Measurements from ENCODE around the gene TMEM9.

TMEM9 gene

DNA sequence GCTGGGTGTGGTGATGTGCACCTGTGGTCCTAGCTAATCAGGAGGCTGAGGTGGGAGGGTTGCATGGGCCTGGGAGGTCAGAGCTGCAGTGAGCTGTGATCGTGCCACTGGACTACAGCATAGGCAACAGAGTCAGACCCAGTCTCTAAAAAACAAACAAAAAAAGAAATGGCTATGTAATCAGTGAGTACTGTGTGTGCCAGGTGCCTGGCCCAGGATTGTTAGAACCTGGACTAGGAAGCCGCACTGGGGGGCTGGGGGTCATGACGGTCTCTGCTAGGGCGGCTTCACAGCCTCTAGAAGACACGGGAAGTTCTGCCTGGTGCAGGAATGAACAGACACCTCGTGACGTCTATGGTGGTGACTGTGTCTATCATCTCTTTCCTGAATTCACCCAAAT, 8.5 kb downstream of the TMEM9 start:
- no peak for DNase-seq (ENCODE audit: low read depth, low spot score)

- DNase-seq (ENCODE audit: low read depth, low spot score): no peak
Observed at GRCh38 chr1:201145132-201145531, 9.1 kb downstream of the TMEM9 start.

DNA sequence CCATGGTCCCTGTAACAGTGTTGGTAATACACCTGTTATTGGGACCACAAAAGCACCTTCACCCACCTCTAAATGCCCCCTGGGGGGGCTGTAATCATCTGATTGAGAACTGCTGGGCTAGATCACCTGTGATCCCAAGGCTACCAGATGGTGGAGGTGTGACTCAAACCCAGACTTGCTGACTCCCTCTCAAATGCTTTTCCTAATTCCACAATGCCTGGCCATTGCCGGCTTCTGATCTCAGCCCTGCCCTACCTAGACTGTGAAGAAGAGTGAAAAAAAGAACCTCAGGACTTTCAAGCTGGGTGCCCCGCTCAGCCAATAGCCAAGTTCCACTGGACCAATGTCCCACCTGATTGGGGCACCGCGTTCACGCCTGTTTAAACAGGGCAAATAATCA, 9.6 kb downstream of the TMEM9 start:
- DNase-seq (ENCODE audit: low read depth, low spot score): no peak

DNA sequence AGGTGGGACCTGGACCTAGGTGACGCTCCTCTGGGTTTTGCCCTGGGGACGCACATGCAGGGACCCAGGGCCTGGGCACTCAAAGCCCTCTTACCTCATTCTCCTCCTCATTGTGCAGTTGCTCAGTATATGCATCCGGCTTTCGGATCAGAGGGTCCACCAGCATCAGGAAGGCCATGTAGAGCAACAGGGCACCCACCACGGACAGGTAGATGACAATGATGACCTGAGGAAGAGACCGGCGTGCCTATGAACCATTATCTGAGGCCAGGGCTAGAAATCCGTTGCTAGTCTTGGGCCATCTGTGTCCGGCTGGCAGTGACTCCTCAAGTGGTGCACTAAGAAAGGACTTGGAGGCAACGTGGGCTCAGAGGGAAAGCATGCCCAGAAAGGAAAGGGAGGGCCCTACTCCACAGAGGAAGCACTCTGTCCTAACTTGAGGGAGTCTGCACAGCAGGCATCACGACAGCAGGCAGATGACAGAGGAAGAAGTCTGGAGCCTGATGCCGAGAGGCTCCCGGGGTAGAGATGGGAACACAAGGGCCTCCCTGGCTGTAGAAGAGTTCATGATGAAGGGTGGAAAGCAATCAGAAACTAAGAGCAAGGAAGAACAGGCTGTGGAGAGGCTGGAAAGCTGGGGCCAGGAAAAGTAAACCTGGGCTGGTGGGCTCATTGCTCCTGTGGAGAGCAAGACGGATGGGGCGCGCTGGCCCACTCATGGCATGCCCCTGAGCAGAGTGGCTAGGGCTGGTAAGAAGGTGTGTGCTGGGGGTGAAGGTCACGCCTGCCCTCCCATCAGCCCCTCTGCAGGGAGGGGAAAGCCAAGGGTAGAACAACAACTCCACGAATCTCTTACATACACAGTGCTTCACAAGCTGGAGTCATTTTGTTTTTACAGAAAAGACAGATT, 10.3 kb downstream of the TMEM9 start:
- no peak for DNase-seq (ENCODE audit: low read depth, low spot score)

GRCh38 chr1:201142849-201143725, 11.2 kb downstream of the TMEM9 start:
- no peak for DNase-seq (ENCODE audit: low read depth, low spot score)

- DNase-seq (ENCODE audit: low read depth, low spot score): no peak
Observed at GRCh38 chr1:201142011-201142848, 12.0 kb downstream of the TMEM9 start.

GRCh38 chr1:201141418-201141817, 12.9 kb downstream of the TMEM9 start:
- DNase-seq (ENCODE audit: low read depth, low spot score): no peak

GRCh38 chr1:201140941-201141260, 13.4 kb downstream of the TMEM9 start:
- DNase-seq (ENCODE audit: low read depth, low spot score): no peak

GRCh38 chr1:201140235-201140940, 13.9 kb downstream of the TMEM9 start:
- peak; percentile 46 for DNase-seq (ENCODE audit: low read depth, low spot score)

GRCh38 chr1:201139756-201140155, 14.5 kb downstream of the TMEM9 start:
- DNase-seq (ENCODE audit: low read depth, low spot score): no peak

DNA sequence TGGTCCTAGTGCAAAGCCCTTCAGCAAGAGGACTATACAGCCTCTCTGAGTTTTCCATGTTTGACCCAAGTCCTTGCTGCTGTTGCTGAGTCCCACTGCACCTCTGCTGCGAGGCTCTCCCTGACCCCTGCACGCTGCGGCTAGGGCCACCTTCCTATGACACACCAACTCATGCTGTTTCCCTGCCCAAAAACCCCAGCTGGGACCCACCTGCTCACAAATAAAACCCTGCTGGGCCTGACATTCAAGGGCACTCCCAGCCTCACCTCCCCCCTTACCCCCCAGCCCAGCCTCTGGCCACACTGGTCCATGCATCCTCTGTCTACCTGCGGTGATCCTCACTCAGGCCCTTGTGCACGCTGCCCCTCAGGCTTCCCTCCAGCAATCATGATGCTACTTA, 15.0 kb downstream of the TMEM9 start:
- no peak for DNase-seq (ENCODE audit: low read depth, low spot score)

GRCh38 chr1:201138311-201138840, 15.9 kb downstream of the TMEM9 start:
- no peak for DNase-seq (ENCODE audit: low read depth, low spot score)

DNA sequence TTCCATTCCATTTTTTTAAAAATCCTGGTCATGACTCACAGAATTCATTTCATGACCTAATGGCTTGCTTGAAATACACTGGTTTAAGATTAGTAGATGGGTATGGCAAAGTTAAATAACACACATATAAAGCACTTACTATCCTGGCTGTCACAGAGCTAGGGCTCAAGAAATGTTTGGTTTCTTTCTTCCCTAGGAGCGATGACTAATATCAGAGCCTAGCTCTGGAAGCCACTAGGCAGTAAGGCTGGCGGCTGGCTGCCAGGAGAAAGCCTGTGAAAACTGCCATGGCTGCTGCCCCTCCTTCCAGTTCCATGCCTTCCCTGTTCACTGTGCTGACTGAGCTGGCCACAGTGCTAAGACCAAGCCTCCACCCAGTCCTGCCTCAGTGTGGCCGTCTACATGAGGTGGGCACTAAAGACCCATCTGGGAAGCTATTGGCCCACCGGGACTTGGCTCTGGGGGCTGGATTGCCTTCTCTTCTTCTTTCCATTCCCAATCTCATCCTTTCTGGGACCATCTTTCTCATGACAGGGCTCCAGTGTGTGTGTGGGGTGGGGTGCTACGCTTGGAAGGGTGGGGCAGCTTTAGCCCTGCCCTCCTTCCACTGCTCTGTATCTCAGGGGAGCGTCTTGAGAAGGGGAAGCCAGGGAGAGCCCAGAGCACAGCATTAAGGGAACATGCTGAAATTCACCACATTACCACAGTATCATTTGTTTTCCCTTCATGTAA, 16.5 kb downstream of the TMEM9 start:
- DNase-seq (ENCODE audit: low read depth, low spot score): no peak

DNA sequence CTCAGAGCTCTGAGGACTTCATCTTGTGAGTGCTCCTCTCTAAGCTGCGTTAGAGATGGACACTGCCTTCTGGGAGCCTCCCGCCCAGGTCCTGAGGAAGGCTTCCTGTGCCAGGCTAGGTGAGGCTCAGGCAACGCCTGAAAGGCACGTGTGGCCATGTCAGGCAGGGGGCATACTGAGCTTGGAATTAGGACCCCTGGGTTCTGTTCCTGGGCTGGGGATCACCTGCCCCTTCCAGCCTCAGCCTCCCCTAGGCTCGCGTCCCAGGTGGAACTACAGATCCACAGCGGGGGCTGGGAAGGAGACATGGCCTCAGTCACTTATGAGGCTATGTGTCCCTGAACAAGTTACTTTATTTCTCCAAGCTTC, 17.3 kb downstream of the TMEM9 start:
- no peak for DNase-seq (ENCODE audit: low read depth, low spot score)

GRCh38 chr1:201136355-201137023, 17.8 kb downstream of the TMEM9 start:
- DNase-seq (ENCODE audit: low read depth, low spot score): peak; percentile 32

GRCh38 chr1:201134405-201134804, 19.9 kb downstream of the TMEM9 start:
- no peak for DNase-seq (ENCODE audit: low read depth, low spot score)

- DNase-seq (ENCODE audit: low read depth, low spot score): no peak
Observed at GRCh38 chr1:201131398-201131797, 22.9 kb downstream of the TMEM9 start.

GRCh38 chr1:201128962-201129361, 25.3 kb downstream of the TMEM9 start:
- DNase-seq (ENCODE audit: low read depth, low spot score): no peak

DNA sequence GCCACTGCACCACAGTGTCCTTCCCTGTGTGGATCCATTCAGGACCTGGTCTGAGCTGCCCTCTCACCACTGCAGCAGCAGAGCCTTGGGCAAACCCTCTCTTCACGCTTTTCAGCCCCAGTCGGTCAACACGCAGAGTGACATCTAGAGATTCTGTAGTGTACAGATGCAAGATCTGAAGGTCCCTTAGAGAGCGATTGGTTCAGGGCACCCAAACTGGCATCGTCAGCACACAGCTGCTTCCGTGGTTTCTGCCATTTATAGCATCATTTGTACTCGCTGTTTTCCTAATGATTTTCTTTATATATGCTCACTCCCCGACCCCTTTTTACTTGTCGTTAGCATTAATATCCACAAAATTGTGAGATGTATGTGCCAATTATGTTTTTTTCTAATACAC, 25.8 kb downstream of the TMEM9 start:
- DNase-seq (ENCODE audit: low read depth, low spot score): no peak
